Stimulated activated CD4-positive, alpha-beta T cell treated with anti-CD3 and anti-CD28 coated beads, Interleukin-2, amount 100 ng/mL, for 48 hours (primary cell): ENCODE results near the gene ADCY3.
"Not testable (repeated sequence)": the region's sequence is repeated elsewhere in the genome, so short reads cannot be mapped to it uniquely, and the experiment has no call there.

Source experiments
- DNase-seq, 2 donors: peaks; one replicate each; pipeline ENCODE4 v3.0.0-alpha.2; 2020

Gene ADCY3

DNA sequence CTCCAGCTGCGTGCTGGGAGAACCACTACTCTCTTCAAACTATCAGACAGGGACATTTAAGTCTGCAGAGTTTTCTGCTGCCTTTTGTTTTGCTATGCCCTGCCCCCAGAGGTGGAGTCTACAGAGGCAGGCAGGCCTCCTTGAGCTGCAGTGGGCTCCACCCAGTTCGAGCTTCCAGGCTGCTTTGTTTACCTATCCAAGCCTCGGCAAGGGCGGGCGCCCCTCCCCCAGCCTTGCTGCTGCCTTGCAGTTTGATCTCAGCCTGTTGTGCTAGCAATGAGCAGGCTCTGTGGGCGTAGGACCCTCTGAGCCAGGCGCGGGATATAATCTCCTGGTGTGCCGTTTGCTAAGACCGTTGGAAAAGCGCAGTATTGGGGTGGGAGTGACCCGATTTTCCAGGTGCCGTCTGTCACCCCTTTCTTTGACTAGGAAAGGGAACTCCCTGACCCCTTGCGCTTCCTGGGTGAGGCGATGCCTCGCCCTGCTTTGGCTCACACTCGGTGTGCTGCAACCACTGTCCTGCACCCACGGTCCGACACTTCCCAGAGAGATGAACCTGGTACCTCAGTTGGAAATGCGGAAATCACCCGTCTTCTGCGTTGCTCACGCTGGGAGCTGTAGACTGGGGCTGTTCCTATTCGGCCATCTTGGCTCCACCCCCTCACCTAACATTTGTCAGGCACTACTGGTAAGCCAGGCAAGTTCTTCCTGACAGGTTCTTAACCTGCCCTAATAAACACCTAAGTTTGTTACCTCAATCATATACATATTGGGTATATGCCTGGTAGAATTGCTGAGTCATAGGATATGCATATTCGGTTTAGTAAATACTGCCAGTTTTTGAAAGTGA, 114.0 kb downstream of the ADCY3 start:
- DNase-seq = not testable (repeated sequence)

DNA sequence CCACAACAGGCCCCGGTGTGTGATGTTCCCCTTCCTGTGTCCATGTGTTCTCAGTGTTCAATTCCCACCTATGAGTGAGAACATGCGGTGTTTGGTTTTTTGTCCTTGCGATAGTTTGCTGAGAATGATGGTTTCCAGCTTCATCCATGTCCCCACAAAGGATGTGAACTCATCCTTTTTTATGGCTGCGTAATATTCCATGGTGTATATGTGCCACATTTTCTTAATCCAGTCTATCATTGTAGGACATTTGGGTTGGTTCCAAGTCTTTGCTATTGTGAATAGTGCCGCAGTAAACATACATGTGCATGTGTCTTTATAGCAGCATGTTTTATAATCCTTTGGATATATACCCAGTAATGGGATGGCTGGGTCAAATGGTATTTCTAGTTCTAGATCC, 119.5 kb downstream of the ADCY3 start:
- DNase-seq = not testable (repeated sequence)

DNA sequence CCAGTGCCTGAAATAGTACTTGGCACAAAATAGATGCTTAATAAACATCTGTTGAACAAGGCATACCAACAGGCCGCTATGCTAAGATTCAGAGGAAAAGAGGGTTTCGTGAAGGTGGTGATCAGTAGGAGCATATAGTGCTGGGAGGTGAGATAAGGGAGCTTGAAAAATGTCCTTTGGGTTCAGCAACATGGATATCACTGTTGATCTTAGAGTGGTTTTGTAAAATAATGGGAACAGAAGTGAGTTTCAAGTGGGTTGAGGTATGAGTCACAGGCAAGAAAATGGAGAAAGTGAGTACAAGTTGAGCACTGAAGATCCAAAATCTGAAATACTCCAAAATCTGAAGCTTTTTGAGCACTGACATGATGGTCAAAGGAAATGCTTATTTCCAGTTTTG, 122.4 kb downstream of the ADCY3 start:
- no peak for DNase-seq

DNA sequence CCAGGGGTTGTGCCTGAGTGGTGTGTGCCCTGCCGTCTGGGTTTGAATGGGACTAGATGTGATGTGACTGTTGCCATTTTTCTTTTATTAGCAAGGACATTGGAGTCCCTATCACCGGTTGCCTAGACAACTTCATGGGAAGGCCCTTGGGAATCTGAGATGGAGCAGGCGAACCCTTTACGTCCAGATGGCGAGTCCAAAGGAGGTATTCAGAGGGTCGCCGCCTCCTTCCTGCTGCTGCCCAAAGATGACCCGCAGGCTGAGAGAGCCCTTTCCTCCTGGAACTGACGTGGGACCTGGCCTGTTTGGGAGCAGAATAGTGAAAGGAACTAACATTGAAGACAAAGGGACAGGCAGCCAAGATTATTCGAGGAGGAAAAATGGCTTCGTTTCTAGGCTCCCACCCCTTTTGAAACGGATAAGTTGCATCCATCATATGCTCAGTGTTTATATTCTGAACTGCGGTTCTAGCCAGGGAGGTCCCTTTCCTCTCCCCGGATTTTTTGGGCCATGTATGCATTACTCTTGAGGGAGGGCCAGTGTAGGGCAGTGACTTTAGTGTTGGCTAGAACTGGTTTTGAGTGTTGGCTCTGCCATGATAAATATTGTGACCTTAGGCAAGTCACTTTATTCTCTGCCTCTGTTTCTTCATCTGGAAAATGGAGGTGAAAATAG, 126.1 kb downstream of the ADCY3 start:
- DNase-seq = peak in 1 of 2 donors; percentile 8

DNA sequence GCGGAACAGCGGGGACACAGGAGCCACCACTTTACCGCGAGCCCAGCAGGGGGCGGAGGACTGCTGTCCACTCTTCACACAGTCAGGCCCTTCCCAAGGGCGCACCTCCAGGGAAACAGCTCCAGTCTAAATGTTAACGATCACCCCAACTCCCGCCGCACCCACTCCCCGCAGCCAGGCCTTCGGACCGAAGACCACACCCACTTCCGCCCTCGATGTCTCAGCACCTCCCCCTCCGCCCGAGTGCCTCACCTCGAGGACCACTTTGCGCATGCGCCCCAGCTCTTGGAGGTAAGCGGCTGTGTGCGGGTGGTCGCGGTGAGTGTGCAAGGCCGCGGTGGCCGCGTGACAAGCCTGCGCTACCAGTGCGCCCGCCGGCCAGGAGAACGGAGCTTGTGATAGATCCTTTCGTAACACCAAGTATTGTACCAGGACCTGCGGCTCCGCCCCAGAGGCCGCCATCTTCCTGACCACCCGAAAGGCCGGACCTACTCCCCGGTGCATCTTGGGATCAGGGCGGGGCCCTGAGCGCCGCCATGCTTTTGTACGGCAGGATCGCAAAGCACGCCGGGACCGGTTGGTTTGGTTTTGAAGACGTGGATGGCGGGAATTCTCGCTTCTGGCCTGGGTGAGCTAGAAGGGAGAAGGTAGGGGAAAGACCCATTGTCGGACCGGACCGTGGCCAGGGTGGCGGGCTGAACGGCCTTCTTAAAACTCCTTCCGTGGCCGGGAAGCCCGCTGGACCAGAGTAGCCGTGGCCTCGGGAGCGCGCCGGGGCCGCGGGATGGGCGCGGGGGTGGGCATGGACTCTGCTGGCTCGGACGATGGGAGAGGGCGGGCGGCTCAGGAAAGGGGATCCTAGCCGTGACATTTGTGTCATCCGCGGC, 126.9 kb downstream of the ADCY3 start, which contains the start of the genes CENPO and PTRHD1:
TSS of gene CENPO (plus strand) at position 552 of the 887 bp plus-strand sequence. CDS start 495 bp downstream, outside the sequence.
TSS of gene PTRHD1 (minus strand) at position 518 of the 887 bp plus-strand sequence. CDS start at position 504, 14 bp downstream.
- peak; percentile 90 to 91 for DNase-seq

DNA sequence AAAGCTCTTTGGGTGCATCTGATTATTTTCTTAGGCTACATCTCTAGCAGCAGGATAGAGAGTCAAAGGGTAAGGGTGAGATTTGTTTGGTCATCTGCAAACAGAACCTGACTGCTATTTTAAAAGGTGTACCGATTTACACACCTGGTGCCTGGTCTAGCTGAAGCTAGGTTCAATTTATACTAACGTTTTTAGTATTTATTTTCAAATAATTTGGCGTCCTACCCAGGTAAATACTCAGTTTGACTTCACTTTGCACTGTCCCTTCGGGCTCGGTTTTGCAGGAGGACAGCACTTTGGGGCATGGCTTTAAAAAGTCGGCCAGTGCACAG, 127.5 kb downstream of the ADCY3 start:
- no peak for DNase-seq

DNA sequence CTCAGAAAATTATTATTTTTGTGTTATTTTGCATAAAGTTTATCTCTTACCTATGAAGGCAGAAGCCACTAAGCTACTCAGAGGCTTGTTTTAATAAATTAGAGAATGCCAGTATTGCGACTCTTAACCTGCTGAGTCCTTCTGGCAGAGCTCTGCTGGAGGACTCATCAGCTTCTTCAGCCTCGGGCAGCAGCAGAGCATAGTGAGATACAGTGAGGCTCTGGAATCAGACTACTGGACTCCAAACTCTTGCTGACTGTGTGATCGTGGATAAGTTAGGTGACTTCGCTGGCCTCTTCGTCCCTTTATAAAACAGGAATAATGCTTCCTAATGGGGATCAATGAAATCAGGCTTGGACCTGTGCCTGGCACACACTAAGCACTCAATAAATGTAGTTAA, 128.6 kb downstream of the ADCY3 start:
- DNase-seq = no peak

DNA sequence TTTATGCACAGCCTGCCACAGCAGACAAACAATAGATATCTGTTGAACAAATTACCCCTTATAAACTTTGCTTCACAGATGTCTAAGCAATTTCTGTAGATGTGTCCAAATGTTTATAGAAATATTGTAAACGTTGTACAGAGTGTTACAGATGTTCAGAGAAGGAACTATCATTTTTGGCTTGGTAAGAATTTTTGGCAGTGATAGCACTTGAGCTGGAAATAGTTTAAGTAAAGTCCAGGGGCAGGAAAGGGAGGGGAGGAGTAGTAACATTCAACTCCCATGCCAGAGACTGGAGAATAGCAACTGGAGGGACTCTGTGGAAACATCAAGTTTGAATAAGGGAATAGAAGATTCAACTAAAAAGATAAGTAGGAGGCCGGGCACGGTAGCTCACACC, 131.2 kb downstream of the ADCY3 start:
- no peak for DNase-seq

DNA sequence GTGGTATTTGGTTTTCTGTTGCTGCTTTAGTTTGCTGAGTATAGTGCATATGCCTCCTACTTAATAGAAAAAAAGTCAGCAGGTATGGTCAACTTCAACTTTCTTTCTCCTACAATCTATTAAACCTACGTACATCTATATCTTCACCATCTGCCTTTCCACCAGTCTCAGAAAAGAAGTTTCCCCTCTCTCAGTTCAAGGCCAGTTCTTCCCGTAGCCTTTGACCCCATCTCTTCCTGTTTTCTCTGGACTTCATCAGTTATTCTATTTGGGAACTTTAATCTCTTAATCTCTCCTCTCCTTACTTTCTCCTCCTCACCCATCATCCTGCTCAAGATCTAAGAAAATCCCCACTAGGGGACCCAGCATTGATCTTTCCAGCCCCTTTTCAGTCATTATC, 132.5 kb downstream of the ADCY3 start:
- DNase-seq = no peak

DNA sequence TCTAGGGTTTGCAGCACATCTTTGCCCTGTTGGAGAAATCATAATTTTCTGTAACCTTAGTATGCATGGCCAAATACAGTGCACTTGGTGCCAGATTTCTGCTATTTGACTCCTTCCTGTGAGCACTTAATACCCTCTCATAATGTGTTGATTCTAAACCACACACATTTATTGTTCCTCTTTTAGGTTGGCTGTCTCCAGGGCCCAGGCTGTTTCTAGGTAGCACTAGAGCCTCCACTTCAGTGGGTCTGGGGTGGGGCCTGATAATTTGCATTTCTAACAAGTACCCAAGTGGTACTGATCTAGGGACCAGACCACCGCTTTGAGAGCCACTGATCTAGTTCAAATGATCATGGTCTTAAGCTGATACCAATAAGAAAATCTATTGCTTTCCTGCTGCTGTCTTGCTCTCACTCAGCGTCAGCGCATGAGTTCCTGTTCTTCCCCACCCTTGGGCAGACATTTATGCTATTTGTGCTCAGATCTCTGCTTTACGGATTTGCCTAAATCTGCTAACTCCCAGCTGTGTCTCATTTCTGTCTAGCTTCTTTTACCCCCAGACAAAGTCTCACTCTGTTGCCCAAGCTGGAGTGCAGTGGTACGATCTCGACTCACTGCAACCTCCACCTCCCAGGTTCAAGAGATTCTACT, 134.2 kb downstream of the ADCY3 start:
- DNase-seq = no peak

DNA sequence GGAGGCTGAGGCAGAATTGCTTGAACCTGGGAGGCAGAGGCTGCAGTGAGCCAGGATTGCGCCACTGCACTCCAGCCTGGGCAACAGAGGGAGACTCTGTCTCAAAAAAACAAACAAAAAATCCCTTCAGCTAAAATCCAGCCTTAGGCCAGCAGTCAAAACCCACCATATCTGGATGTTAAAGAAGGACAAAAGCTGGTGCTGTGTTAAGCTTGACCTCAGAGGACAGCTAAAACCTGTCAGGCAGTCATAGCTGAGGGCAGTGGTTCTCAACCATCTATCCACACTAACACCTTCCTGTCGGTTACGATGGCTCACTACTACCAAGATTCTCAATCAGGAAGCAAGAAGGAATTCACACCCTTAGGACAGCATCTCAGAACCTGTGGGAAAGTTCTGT, 136.4 kb downstream of the ADCY3 start:
- DNase-seq = no peak

DNA sequence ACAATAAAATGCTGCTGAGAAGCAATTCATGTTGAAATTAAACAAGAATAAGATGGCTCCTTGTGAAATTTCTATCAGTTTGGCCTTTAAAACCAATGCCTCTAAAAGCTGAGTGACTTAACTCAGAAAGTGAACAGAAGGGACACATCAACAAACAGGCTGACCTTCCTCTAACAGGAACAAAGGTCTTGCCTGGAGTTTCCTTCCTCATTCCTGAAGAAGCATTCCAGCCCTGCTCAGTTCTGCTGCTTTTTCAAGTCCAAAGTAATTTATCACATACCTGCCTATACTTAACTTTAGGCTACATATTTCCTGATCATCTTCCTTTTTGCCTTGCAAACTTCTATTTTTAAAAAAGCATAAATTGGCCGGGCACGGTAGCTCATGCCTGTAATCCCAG, 140.9 kb downstream of the ADCY3 start:
- no peak for DNase-seq

DNA sequence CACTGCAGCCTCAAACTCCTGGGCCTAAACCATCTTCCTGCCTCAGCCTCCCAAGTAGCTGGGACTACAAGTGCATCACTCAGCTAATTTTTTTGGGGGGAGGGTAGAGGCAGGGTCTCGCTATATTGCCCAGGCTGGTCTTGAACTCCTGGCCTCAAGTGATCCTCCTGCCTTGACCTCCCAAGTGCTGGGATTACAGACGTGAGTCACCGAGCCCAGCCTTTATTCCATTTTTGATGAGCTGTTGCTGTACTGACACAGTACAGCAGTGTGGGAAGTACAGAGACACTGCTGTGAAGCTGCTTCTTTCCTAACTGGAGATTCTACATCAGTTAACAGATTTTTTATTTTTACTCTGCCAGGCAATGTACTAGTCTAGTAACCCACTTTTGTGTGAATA, 145.7 kb downstream of the ADCY3 start:
- no peak for DNase-seq

DNA sequence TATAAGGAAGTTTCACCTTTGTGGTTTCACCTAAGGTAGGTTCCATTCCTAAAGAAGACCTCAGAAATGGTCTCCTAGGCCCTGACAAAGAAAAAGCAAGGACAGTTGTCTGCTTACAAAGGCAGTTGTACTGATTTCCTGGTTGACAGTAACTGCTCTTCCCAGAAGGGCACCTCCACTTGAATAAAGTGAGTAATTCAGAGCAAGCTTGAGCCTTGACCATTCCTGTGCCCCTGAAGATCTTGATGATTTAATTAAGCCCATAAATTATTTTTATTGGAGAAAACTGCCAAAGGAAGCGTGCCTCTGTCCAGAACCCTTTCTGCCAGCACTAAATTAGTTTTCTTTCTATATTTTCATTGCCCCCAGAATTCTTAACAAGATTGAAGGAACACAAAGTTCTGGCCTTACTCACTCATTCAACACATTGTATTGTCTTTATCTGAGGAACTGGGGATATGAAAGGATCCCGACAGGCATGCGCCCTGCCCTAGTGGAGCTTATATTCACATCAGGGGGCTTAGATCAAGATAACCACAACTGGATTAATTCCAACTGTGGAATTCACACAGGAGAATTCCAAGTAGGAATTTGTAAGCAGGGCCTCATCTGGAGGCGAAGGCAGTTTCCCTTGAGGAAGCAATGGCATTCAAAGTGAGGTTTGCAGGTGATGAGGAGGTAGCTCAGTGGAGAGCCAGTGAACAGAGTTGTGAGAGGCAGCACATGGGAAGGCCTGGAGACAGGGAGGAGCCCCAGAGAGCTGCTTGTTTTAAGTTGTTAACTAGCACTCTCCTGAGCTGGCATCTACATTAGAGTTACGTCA, 148.1 kb downstream of the ADCY3 start:
- DNase-seq = no peak

DNA sequence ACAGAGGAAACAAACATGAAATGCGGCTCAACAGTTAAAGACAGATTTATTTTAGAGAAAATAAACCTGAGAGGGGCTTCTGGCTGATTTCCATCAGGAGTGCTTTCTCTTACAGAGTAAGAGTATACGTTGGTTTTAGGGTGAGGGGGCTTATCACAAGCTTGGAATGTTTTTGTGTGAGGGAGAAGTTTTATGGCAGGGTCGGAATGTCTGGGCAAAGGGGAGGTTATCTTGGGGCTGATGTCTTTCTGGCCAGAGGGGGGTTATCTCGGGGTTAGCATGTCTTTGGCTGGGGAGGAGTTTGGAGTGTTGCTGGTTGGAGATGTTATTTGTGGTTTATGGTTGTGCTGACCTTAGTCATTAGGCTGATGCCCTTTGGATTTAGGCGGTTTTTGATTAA, 149.0 kb downstream of the ADCY3 start:
- DNase-seq = no peak
